Astrocyte of the spinal cord (primary cell): ENCODE measurements around the gene MOCS2.

Source experiments
- DNase-seq: peaks from one replicate; pipeline ENCODE4 v3.0.0; 2011; ENCODE audit warnings: low read depth, low spot score
- H3K4me3 ChIP-seq: 2 replicates; pipeline ENCODE4 v1.5.1; 2011; ENCODE audit warnings: low read depth, mild to moderate bottlenecking, low read length, moderate library complexity
- CTCF ChIP-seq: IDR thresholded peaks from 2 replicates; pipeline ENCODE4 v1.5.1; 2012; ENCODE audit warnings: low read depth, mild to moderate bottlenecking, low read length, inconsistent platforms
- in situ Hi-C: cut with HindIII; loops from 2 replicates; pipeline ENCODE4 v1.10.0; 2017; ENCODE audit warnings: low sequenced_read_pairs

Gene MOCS2

GRCh38 chr5:53109443-53110127, at the start of gene MOCS2:
Gene MOCS2, minus strand, starts transcription at chr5:53109757. Its CDS starts 2,583 bp downstream, at chr5:53107174.
- TF ChIP-seq CTCF = no peak
- in situ Hi-C loops = loop anchor here (10.0 kb wide), 1 partner anchor 155 kb away; no protein-coding TSS in a partner anchor
- peak; percentile 88 for DNase-seq
- H3K4me3 ChIP-seq = peak within 1 kb of the TSS; percentile 81

DNA sequence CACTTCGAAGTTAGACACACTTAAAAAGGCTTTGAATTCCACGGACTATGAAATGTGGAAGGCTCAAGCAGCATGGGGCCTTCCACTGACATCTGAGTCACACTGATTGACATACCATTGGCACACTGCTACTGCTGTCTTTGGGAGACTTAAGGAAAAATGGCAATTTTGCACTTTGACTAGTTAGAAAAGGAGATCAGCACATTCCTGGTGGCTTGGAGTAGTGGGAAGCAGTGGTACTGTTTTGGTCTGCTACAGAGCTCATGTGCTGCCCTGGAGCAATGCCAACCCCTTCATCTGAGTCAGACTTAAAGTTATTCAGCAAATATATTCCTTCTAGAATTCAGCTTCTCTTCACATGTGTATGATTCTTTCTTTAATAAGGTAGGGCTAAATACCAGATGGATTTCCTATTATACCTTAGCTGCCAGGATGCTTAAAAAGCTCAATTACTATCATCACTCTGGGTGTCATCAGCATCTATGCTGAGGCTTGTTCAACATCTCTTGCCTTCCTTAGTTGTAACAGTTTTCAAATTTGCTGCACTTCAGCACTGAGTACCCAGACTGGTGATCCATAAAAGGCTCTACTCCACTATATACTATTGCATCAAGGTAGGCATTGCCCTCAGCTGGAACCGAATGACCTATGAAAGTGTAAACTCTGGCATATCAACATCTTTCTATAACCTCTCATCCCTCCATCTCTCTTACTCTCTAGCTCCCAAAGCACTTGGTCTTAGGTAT, 42.3 kb upstream of the MOCS2 start:
- TF ChIP-seq CTCF = no peak
- in situ Hi-C loops = no loop called here
- peak; percentile 91 for DNase-seq
- no peak overlapping the region for H3K4me3 ChIP-seq

- DNase-seq = no peak
- TF ChIP-seq CTCF = no peak
- in situ Hi-C loops = no loop called here
- no peak overlapping the region for H3K4me3 ChIP-seq
These were observed 23.5 kb upstream of the MOCS2 start for GRCh38 chr5:53133020-53133419.

DNA sequence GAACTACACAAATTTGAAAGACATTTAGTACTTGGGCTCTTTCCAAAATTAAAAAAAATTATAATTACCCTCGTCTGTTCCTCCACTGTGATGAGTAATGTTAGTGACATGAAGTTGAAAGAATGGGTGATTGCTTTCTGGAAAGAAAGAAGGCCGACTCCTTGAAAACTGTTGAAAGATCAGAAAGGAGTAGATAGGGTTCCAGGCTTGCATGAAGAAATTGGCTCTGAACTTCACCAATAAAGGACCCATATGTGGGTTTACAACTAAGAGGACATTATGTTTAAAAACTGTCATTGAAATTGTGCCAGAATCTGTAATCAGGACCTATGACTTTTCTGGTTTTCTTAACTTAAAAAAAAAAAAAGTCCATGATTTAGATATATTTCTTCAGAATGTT, 20.7 kb upstream of the MOCS2 start:
- no peak for DNase-seq
- H3K4me3 ChIP-seq = no peak overlapping the region
- TF ChIP-seq CTCF = no peak
- in situ Hi-C loops = no loop called here

DNA sequence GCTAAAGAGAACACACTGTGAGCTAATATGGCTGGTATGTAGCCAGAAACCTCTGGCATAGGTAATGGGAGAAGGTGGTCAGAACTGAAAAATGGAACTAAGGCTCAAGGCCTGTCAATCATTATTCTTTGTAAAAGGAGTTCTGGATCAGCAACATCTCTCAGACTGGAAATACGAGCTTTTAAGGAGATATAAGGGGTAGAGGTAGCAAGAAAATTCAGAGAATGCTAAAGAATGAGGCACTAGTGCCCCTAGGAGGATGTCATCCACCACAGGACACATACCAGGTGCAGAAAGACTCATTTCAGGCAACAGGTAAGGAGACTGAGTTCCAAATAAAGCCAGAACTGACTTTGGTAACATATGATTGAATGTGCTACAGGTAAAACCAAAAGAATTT, 18.9 kb upstream of the MOCS2 start:
- H3K4me3 ChIP-seq = no peak overlapping the region
- DNase-seq = no peak
- in situ Hi-C loops = no loop called here
- no peak for TF ChIP-seq CTCF

DNA sequence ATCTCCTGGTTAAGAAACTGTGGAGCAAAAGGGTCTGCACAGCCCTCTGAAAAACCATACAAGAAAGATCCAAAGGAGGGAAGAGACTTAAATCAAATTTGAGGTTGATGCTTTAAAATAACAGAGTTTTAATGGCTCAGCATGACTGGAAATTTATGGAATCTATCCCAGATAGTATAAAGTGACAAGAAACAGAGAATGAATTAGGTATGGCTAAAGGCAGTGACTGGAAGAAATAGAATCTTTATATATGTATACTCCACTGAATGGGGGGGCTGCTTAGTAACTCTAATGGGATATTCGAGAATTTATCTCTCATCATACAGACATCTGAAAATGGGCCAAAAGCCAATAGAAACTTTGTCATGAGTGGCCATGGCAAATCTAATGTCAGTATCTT, 17.6 kb upstream of the MOCS2 start:
- in situ Hi-C loops = no loop called here
- no peak for TF ChIP-seq CTCF
- no peak for DNase-seq
- no peak overlapping the region for H3K4me3 ChIP-seq
